HG03108 (cell line): Measurements from ENCODE around the gene PPP1R27.

Source experiments
- ATAC-seq: cut with Tn5 transposase; IDR thresholded peaks from one replicate; pipeline ENCODE4 v1.9.1; 2021; ENCODE audit warnings: moderate library complexity; ENCODE audit not compliant: unreplicated experiment

Gene PPP1R27

GRCh38 chr17:81863123-81863675 is 28.3 kb upstream of the PPP1R27 start:
- no peak for ATAC-seq

DNA sequence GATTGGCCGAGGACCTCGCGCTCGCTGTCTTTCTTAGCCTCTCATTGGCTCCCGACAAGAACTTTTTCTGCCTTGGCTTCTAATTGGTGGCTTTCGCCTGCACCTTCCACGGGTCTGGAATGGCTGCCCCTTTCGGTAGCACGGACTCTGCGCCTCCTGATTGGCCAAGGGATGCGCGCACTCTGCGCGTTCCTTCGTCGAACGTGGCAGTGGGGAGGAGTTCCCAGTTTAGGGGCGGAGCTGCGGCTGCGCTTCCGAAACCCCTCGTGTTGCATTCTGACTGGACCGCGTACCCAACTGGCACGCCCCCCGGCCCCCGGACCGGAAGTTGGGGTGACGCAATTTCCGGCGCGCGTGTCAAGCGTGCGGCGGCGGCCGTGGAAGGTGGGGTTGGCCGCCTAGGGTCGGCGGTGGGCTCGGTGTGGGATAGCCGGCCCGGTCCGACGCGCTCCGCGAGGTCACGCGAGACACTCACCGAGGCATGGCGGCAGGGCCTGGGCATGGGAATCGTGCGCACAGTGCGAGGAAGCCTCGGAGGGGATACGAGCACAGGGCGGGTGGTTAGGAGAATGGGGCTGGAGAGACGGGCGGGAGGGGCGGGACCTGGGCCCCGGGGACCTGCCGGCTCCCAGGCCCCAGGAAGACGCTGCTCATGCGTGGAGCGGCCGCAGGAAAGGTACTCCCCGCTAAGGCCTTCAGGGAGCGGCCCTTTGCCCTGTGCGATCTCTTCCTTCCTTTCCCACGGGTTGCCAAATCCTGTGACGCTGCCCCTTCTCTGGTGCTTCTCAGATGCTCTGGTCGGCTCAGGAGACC is 26.1 kb upstream of the PPP1R27 start:
- peak; percentile 74 for ATAC-seq

DNA sequence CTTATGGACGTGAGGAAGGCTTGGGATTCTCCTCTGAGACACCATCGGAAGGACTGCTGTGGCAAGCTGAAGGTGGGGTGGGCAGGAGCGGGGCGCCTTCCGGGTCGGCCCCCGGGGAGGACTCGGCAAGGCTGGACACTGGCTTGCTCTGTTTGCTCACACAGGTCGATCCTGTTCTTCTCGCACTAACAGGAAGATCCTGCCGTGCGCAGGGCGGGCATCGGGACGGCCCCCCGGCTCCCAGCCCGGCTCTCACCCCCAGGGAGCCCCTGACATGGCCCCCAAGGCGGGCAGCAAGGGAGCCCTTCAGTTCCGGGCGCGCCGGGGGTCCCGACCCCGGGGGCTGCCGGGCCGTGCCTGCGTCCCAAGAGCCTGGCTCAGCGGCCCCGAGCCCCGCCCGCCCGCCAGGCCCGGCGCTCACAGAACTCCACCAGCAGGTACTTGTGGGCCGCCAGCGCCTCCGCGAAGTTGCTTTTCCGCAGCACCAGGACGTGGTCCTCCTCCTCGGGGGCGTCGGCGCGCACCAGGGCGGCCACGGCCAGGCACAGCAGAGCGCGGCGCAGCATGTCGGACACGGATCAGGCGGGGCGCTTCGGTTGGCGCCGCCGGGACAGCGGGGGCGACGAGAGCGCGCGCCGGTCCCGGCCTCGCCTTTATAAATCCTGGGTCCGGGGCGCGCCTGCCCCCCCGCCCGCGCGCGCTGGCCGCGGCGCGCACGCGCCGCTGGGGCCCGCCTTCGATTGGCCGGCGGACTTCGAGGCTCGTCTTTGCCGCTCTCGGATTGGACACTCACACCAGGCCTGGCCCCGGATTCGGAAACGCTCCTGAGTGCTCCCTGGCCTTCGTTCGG is 25.3 kb upstream of the PPP1R27 start, which contains the start of gene P4HB:
TSS of gene P4HB (minus strand) at position 630 of the 850 bp plus-strand sequence. CDS start at position 566, 64 bp downstream.
- ATAC-seq = peak; percentile 0

DNA sequence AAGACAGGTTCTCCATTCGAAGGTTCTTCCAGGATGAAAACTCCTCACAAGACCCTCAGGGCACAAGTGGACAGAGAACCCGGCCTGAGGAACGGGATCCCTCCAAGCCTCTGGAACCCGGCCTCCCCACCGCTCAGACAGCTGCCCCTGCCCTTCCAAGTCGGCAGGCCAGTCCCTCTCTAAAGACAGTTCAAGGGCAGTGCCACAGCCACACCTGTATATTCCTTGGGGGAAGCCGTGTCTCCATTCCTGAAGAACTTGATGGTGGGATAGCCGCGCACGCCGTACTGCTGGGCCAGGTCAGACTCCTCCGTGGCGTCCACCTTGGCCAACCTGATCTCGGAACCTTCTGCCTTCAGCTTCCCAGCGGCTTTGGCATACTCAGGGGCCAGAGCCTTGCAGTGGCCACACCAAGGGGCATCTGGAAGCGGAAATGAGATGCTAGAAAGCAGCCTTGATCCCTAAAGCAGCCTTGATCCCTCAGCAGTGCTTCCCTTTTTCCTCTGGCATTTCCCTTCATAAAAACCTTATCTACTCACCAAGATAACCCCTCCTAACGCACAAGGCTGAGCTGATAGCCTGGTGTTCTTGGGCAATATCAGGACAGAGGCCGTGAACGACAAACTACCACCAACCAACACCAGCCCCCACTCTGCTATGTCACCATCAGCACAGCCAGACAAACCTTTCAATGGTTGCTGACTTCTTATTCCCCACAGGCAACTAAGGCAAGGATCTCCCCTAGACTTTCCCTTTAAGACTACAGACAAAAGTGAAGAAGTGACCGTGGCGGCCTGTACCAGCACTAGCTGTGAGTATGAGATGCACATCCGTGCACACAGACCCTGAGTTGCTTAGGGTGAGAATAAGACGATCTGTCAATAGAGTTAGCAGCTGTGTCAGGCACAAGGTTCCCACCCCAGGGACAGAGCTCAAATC is 24.4 kb upstream of the PPP1R27 start:
- ATAC-seq = no peak

DNA sequence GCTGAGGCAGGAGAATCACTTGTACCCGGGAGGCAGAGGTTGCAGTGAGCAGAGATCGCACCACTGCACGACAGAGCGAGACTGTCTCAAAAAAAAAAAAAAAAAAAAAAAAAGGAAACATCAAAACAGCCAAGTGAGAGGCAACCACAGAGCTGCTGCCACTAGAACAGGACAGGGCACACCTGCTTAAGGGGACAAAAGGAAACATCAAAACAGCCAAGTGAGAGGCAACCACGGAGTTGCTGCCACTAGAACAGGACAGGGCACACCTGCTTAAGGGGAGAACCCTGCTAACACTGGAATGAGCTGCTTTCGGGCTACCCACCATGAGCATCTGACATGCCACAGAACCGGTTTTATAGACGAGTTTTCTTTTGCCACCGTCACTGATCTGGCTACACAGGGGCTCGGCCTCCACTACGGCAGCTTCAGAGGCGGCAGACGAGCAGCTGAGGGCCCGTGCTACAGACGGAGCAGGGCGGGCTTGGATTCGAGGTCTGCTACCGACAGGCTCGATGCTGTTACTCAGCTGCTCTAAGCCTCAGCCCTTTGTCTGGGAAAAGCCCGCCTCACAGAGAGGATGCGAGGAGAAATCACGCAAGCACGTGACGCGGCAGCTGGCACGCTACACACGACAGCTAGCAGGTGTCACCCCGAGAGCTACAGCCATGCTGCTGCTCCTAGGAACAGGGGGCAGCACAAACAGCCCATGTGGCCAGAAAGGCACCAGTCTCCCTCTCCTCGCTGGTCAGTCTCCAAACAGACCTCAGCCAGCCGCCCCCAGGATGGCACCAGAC is 23.5 kb upstream of the PPP1R27 start:
- ATAC-seq = no peak

DNA sequence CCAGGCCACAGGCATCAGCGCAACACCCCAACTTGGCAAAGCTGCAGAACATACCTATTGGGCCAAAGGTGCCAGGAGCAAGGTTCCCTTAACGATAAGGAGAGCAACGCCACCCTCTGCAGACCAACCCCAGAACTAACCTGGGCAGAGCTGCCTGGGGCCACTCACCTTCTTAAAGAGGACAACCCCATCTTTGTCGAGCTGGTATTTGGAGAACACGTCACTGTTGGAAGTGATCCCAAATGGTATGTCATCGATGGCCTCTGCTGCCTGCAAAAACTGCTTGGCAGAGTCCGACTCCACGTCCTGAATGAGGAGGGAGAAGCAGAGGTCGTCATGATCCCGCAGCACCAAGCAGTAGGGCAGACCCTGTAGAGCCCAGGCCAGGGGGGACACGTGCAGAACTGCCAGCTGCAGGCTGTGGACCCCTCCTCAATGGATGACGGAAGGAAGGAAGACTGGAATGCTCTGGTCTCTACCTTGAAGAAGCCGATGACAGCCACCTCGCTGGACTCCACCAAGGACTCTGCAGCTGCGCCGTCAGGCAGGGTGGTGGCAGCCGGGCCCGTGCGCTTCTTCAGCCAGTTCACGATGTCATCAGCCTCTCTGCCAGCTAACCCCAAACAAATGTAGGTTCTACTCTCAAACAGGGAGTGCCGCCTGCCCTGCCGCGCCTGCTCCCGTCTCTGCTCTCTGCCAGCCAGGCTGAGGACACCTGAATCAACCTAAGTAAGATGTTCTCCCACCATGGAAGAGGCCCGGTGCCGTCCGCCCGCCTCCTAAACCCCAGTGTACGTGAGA is 20.3 kb upstream of the PPP1R27 start:
- ATAC-seq = no peak

- no peak for ATAC-seq
Measured at GRCh38 chr17:81852237-81852636, 17.4 kb upstream of the PPP1R27 start.

- no peak for ATAC-seq
Measured at GRCh38 chr17:81851423-81851822, 16.6 kb upstream of the PPP1R27 start.

- ATAC-seq = no peak
Measured at GRCh38 chr17:81849457-81849856, 14.6 kb upstream of the PPP1R27 start.

- ATAC-seq = no peak
Measured at GRCh38 chr17:81846743-81847689, 12.2 kb upstream of the PPP1R27 start.

GRCh38 chr17:81845881-81846742 is 11.3 kb upstream of the PPP1R27 start:
- ATAC-seq = no peak

- no peak for ATAC-seq
Measured at GRCh38 chr17:81845361-81845760, 10.5 kb upstream of the PPP1R27 start.

DNA sequence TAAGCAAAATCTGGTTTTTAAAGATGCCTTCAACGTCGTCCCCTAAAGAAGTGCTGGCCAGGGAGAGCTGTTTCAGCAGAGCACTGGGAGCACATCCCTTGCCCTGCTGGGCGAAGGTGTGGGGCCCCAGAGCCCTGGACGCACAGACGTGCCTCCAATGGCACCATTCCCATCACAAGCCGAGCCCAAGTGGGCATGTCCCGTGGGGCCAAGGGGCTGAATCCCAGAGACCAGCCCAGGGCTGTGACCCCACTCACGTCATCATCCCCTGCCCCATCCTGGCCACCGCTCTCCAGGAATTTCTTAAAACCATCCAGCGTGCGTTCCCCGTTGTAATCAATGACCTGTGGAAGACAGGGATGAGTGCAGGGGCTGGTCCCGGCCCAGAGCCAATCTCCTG is 10.0 kb upstream of the PPP1R27 start:
- no peak for ATAC-seq

DNA sequence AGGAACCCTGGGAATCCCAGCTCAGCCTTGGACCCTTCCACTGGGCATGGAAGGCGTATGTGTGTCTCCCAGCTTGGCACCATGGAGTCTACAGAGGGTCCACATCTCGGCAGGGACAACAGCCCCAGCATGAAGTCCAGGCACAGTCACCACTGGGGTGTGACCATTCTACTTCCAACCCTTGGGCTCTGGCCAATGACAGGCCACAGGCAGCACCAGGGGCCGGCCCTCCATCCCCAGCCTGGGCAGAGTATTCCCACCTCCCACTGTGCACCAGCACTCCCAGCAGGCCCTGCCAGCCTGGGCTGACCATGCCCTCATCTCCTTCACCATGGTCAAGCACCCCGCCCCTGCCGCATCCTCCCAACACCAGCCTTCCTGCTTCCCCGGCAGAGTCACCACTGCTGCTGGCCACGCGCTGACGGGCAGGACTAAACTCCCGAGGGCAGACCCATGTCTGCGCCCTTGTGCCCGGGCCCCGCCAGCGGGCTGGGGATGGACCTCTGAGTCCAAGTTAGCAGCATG is 9.5 kb upstream of the PPP1R27 start:
- no peak for ATAC-seq

- ATAC-seq = no peak
Measured at GRCh38 chr17:81843713-81844326, 9.0 kb upstream of the PPP1R27 start.
